ENCODE measurements around the gene PIK3R3.

PIK3R3 gene

DNA sequence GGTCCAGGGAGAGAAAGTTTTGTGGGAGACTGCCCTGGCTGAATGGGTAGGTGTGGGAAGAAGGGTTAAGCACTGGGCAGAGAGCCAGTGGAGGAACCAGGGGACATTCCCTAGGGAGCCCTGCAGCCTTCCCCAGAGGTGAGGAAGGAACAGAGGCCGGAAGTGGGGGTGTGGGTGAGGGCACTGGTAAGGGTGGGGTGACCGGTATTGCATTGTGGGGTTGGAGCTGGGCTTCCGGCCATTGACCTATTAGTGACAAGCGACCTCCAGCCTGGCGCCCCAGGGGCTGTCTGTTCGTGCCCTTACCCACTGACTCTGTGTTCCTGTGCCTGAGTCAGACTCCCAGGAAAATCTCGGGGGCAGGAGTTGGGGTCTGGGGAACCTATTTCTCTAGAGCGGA lies 38.9 kb upstream of the PIK3R3 start:
- Histone ChIP-seq H3K27ac (ENCODE audit: low read depth, low read length) (no peak overlapping the region), H3K4me3 (ENCODE audit: low read length) (no peak overlapping the region), H3K27me3 (ENCODE audit: control insufficient read depth, insufficient read depth, low read length) (no peaks in the 10 kb centered on the region), H3K36me3 (ENCODE audit: control insufficient read depth, insufficient read depth, low read length) (no peaks in the 10 kb centered on the region), H3K9ac (ENCODE audit: low read length) (no peak overlapping the region), H3K4me1 (ENCODE audit: control insufficient read depth, insufficient read depth, low read length) (peaks cover 17% of the 10 kb centered on the region)

DNA sequence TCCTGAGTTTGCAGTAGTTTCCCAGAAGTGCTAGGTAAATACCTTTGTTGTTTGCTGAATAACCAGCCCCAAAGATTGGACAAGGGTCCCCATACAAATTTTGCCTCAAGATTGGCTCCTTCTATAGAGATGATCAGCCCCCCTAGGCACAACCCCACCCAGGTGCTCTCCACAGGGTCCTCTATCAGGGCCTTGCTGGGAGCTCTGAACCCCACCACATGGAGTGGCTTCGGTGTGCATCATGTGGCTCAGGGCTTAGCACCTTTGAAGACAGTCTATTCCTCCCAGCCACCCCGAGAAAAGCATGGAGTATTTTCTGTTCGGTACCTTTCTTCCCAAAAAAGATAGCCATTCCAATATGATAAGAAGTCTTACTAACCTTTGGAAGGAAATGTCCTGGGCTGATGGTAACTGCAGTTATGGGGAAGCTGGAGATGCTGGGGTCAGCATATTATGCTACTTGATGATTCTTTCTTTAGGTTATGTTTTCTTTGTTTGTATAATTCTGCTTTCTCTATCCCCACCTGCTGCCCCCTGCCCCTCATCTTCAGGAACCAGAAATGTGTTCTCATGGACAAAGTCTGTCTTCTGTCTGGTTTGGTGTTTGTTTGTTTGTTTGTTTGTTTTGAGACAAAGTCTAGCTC lies 37.5 kb upstream of the PIK3R3 start:
- H3K4me1 ChIP-seq (ENCODE audit: control insufficient read depth, insufficient read depth, low read length): peaks cover 17% of the 10 kb centered on the region
- H3K36me3 ChIP-seq (ENCODE audit: control insufficient read depth, insufficient read depth, low read length): no peaks in the 10 kb centered on the region
- H3K4me3 ChIP-seq (ENCODE audit: low read length): no peak overlapping the region
- no peak overlapping the region for H3K27ac ChIP-seq (ENCODE audit: low read depth, low read length)
- no peak overlapping the region for H3K9ac ChIP-seq (ENCODE audit: low read length)
- no peaks in the 10 kb centered on the region for H3K27me3 ChIP-seq (ENCODE audit: control insufficient read depth, insufficient read depth, low read length)

DNA sequence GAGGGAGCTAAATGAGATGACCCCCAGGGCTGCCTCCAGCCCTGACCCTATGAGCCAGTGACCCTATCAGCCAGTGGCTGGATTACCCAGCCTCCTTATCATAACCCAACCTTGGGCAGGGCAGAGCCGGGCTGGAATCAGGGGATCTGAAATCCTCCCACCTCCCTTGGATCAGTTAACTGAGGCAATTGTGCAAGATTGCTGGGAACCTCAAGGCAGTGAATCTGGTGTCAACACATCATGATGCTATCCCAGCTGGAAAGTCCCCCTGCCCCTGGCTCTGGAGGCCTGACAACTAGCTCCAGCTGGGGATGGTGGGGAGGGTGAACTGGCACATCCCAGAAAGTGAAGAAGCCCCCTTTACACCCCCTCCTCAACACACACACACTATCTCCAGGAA lies 36.0 kb upstream of the PIK3R3 start:
- no peak overlapping the region for H3K27ac ChIP-seq (ENCODE audit: low read depth, low read length)
- H3K27me3 ChIP-seq (ENCODE audit: control insufficient read depth, insufficient read depth, low read length): no peaks in the 10 kb centered on the region
- no peak overlapping the region for H3K4me3 ChIP-seq (ENCODE audit: low read length)
- H3K9ac ChIP-seq (ENCODE audit: low read length): no peak overlapping the region
- peaks cover 6% of the 10 kb centered on the region for H3K4me1 ChIP-seq (ENCODE audit: control insufficient read depth, insufficient read depth, low read length)
- H3K36me3 ChIP-seq (ENCODE audit: control insufficient read depth, insufficient read depth, low read length): no peaks in the 10 kb centered on the region

DNA sequence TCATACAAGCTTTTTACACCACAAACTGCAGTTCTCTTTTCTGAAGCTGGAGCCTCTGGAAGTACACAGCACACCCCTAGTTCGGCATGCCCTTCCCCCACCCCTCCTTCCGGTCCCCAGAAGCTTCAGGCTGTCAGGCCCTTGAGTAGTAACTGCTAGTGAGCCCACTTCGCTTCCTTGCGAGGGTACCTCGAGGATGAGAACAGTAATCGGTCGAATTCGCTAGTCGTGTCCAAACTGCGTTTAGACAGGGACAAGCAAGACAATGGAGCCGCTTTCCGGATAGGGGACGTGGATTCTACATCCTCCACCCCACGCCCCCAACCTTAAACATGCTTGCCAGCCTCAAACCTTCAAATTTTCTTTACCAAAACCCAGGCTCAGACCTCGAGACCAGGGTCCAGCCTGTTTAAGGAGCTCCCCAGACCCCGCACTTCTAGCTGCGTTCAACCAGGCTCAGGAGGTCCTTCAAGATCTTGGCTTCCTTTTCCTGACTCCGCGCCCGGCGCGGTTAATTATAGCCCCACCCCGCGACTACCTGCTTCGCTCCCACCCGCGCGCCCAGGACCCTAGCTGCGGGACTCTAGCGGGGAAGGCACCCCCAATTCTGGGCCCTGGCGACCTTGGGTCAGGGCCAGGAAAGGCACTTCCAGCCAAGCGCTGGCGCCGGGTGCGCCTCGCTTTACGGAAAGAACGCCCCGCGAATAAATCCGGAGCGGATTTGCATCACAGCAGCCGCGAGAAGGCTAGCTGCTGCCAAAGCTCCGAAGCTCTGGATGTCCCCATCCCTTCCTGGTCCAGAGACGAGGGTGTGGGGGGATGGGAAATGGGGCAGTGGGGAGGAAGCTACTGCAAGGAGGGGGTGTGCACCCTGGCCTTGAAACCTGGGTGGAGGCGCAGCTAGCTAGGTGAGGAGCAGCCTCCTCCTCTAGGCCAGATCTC lies 34.4 kb upstream of the PIK3R3 start:
- H3K9ac ChIP-seq (ENCODE audit: low read length): no peak overlapping the region
- no peaks in the 10 kb centered on the region for H3K36me3 ChIP-seq (ENCODE audit: control insufficient read depth, insufficient read depth, low read length)
- H3K4me1 ChIP-seq (ENCODE audit: control insufficient read depth, insufficient read depth, low read length): no peaks in the 10 kb centered on the region
- no peaks in the 10 kb centered on the region for H3K27me3 ChIP-seq (ENCODE audit: control insufficient read depth, insufficient read depth, low read length)
- peak overlapping the region; percentile 58 for H3K4me3 ChIP-seq (ENCODE audit: low read length)
- no peak overlapping the region for H3K27ac ChIP-seq (ENCODE audit: low read depth, low read length)

DNA sequence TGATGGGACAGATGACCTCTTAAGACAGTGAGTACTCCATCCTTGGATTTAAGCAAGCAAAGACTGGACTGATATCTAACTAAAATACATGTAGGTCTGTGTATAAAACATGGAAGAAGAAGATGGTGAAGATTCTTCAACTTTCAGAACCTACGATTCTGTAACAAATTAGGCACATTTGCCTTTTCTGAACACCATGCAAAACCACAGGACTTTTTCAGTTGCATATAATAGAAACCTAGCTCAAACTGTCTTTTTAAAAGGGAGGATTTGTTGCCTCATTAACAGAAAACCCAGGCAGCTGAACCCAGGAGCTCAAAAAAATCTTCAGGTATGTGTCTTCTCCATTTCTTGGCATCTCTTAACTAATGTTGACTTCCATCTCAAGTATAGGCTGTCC lies 27.8 kb upstream of the PIK3R3 start:
- Histone ChIP-seq H3K4me1 (ENCODE audit: control insufficient read depth, insufficient read depth, low read length) (no peaks in the 10 kb centered on the region), H3K27me3 (ENCODE audit: control insufficient read depth, insufficient read depth, low read length) (no peaks in the 10 kb centered on the region), H3K9ac (ENCODE audit: low read length) (no peak overlapping the region), H3K36me3 (ENCODE audit: control insufficient read depth, insufficient read depth, low read length) (no peaks in the 10 kb centered on the region), H3K27ac (ENCODE audit: low read depth, low read length) (no peak overlapping the region), H3K4me3 (ENCODE audit: low read length) (no peak overlapping the region)

DNA sequence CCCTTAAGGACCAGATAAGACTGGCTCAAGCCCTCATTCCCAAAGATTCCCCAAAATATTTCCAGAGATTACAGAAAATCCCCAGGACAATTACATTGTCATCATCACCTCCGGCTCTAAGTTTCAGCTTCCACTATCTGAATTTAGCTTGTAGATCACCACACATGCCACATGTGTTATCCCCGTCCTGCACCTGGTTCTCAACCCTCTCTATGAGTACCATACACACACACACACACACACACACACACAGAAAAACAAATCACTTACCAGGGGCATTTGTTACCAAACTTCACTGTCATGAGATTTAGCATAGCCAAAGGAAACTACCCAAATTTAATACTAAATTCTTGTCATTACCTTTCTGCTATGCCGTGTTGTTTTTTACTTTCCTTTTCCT lies 27.1 kb upstream of the PIK3R3 start:
- H3K27ac ChIP-seq (ENCODE audit: low read depth, low read length): no peak overlapping the region
- no peak overlapping the region for H3K4me3 ChIP-seq (ENCODE audit: low read length)
- no peaks in the 10 kb centered on the region for H3K27me3 ChIP-seq (ENCODE audit: control insufficient read depth, insufficient read depth, low read length)
- H3K36me3 ChIP-seq (ENCODE audit: control insufficient read depth, insufficient read depth, low read length): no peaks in the 10 kb centered on the region
- H3K4me1 ChIP-seq (ENCODE audit: control insufficient read depth, insufficient read depth, low read length): no peaks in the 10 kb centered on the region
- H3K9ac ChIP-seq (ENCODE audit: low read length): no peak overlapping the region

DNA sequence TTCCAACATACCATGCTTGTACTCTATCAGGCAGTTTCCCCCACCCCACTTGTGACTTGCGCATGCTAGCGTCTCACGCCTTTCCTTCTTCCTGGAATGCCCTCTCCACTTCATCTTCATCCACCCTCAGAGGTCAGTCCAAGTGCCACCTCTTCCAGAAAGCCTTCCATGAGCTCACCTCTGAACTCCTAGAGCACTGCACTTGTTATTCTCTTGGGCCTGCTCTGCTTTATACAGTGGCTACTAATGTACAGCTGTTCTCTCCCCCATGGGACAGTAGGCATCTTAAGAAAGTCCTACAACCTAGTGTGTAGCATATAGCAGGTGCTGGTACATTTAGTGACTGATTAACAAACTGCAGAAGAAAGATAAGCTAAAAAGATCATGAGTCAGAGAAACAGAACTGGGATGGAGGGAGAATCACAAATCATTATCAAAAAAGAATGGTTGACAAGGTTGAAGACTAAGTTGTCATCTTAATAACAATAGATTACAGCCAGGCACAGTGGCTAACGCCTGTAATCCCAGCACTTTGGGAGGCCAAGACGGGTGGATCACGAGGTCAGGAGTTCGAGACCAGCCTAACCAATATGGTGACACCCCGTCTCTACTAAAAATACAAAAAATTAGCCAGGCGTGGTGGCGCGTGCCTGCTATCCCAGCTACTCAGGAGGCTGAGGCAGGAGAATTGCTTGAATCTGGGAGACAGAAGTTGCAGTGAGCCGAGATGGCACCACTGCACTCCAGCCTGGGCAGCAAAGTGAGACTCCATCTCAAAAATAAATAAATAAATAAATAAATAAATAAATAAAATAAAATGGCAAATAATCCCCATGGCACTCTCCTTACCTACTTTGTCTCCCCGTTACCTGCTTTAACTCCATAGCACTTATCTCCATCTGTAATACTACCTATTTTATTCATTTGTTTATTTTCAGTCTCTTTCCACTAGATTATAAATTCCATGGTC lies 26.2 kb upstream of the PIK3R3 start:
- Histone ChIP-seq H3K27ac (ENCODE audit: low read depth, low read length) (no peak overlapping the region), H3K36me3 (ENCODE audit: control insufficient read depth, insufficient read depth, low read length) (no peaks in the 10 kb centered on the region), H3K4me1 (ENCODE audit: control insufficient read depth, insufficient read depth, low read length) (no peaks in the 10 kb centered on the region), H3K27me3 (ENCODE audit: control insufficient read depth, insufficient read depth, low read length) (no peaks in the 10 kb centered on the region), H3K4me3 (ENCODE audit: low read length) (no peak overlapping the region), H3K9ac (ENCODE audit: low read length) (no peak overlapping the region)

DNA sequence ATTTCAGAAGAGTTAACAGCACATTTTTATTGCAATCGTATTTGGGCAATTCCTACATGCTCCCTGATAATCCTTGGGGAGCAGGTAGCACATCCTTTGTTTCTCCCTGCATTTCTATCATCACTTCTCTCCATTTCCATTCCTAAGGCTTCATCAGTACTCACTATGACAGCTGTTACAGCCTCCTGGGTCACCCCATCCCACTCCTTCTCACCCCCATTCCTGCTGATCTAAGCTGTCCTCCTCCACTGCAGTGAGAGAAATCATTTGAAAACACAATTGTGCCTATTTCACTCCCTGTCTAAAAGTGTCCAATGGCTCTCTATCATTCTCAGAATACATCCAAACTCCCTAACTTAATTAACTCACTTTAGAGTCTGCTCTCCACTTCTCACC lies 25.5 kb upstream of the PIK3R3 start:
- Histone ChIP-seq H3K27me3 (ENCODE audit: control insufficient read depth, insufficient read depth, low read length) (no peaks in the 10 kb centered on the region), H3K4me3 (ENCODE audit: low read length) (no peak overlapping the region), H3K27ac (ENCODE audit: low read depth, low read length) (no peak overlapping the region), H3K9ac (ENCODE audit: low read length) (no peak overlapping the region), H3K4me1 (ENCODE audit: control insufficient read depth, insufficient read depth, low read length) (no peaks in the 10 kb centered on the region), H3K36me3 (ENCODE audit: control insufficient read depth, insufficient read depth, low read length) (no peaks in the 10 kb centered on the region)

DNA sequence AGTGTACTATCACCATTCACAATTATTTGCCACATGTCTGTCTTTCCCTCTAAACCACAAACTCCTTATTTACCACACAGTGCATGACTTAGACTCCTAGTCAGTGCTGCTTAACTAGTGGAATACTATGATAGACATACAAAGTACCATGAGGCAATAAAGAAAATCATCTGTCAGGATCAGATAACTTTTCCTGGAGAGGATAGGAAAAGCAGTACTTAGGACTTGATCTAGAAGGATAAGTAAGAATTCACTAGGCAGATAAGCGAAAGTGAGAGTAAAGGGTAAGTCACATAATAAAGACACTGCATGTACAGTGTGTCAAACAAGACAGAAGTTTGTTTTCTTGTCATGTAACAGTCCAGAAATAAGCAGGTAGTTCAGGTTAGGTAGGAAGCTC lies 21.3 kb upstream of the PIK3R3 start:
- H3K4me1 ChIP-seq (ENCODE audit: control insufficient read depth, insufficient read depth, low read length): no peaks in the 10 kb centered on the region
- no peak overlapping the region for H3K9ac ChIP-seq (ENCODE audit: low read length)
- H3K27ac ChIP-seq (ENCODE audit: low read depth, low read length): no peak overlapping the region
- H3K4me3 ChIP-seq (ENCODE audit: low read length): no peak overlapping the region
- no peaks in the 10 kb centered on the region for H3K36me3 ChIP-seq (ENCODE audit: control insufficient read depth, insufficient read depth, low read length)
- H3K27me3 ChIP-seq (ENCODE audit: control insufficient read depth, insufficient read depth, low read length): no peaks in the 10 kb centered on the region

DNA sequence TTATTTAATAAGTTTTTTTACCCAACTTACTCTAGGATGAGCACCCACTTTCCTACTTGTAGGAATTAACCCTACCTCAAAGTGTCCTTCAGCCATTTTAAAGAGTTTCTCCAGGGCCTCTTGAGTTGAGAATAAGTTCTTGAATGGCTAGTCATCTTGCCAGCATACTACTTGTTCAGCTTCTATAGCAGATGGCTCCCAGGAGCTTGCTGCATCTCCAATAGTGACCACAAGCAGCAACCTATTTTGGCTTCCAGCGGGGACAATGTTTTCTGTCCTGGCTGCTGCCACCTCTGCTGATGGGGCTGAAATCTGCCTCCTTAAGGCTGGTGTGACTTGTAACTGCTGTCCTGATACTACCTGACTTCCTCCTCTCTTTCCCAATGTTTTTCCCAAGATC lies 20.8 kb upstream of the PIK3R3 start:
- Histone ChIP-seq H3K4me3 (ENCODE audit: low read length) (no peak overlapping the region), H3K4me1 (ENCODE audit: control insufficient read depth, insufficient read depth, low read length) (no peaks in the 10 kb centered on the region), H3K27me3 (ENCODE audit: control insufficient read depth, insufficient read depth, low read length) (no peaks in the 10 kb centered on the region), H3K36me3 (ENCODE audit: control insufficient read depth, insufficient read depth, low read length) (no peaks in the 10 kb centered on the region), H3K9ac (ENCODE audit: low read length) (no peak overlapping the region), H3K27ac (ENCODE audit: low read depth, low read length) (no peak overlapping the region)

DNA sequence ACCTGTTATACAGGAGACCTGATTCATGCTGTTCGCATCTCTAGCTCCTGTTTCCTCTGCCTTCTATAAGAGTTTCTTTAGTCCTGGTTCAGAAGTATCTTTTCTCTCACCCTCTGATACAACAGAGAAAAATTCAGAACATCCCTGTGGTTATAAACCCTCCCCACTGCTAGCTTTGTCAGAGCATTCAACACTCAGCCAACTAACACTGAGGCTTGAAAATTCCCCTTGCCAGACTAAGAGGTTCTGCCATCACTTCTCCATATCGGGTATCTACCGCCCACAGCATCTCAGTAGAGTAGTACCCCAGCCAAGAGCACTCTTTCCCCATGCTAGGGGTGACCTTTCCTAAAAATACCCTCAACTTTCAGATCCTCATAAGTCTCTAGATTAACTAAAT lies 19.6 kb upstream of the PIK3R3 start:
- Histone ChIP-seq H3K27me3 (ENCODE audit: control insufficient read depth, insufficient read depth, low read length) (no peaks in the 10 kb centered on the region), H3K4me1 (ENCODE audit: control insufficient read depth, insufficient read depth, low read length) (no peaks in the 10 kb centered on the region), H3K9ac (ENCODE audit: low read length) (no peak overlapping the region), H3K36me3 (ENCODE audit: control insufficient read depth, insufficient read depth, low read length) (no peaks in the 10 kb centered on the region), H3K4me3 (ENCODE audit: low read length) (no peak overlapping the region), H3K27ac (ENCODE audit: low read depth, low read length) (no peak overlapping the region)

DNA sequence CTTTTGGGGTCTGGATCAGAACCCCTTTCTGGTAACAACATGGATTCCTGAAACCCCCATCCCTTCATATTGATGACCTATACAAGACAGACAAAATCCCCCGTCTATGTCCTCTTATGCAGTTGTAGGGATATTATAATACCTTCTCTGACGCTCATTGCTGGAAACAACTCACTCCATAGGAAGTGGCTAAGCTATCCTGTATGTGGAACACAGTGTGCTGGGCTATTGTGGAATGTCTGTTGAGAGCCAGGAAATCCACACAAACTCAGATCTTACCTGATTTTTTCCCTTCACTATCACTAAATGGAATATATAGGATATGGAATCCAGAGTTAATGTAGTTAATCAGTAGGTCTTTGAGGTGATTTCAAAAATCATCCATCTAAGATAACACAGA lies 17.7 kb upstream of the PIK3R3 start:
- no peak overlapping the region for H3K4me3 ChIP-seq (ENCODE audit: low read length)
- H3K27ac ChIP-seq (ENCODE audit: low read depth, low read length): no peak overlapping the region
- H3K36me3 ChIP-seq (ENCODE audit: control insufficient read depth, insufficient read depth, low read length): no peaks in the 10 kb centered on the region
- H3K4me1 ChIP-seq (ENCODE audit: control insufficient read depth, insufficient read depth, low read length): no peaks in the 10 kb centered on the region
- H3K9ac ChIP-seq (ENCODE audit: low read length): no peak overlapping the region
- no peaks in the 10 kb centered on the region for H3K27me3 ChIP-seq (ENCODE audit: control insufficient read depth, insufficient read depth, low read length)

Measured in rectal smooth muscle tissue (tissue), 1 donor.